Astrocyte of the cerebellum (primary cell): ENCODE results near the gene CEP131.

Experiments used
- DNase-seq: peaks from one replicate; pipeline ENCODE4 v3.0.0-alpha.2; 2011; ENCODE audit warnings: low read depth
- H3K4me3 ChIP-seq: 2 replicates; pipeline ENCODE4 v1.5.1; 2011; ENCODE audit warnings: mild to moderate bottlenecking, low read depth, low read length, moderate library complexity
- CTCF ChIP-seq: IDR thresholded peaks from 2 replicates; pipeline ENCODE4 v1.5.1; 2012; ENCODE audit warnings: low read length, low read depth, moderate library complexity, mild to moderate bottlenecking; ENCODE audit errors: missing control alignments
- in situ Hi-C: cut with HindIII; loops from 2 replicates; pipeline ENCODE4 v1.10.0; 2017; ENCODE audit warnings: low sequenced_read_pairs

CEP131 gene

DNA sequence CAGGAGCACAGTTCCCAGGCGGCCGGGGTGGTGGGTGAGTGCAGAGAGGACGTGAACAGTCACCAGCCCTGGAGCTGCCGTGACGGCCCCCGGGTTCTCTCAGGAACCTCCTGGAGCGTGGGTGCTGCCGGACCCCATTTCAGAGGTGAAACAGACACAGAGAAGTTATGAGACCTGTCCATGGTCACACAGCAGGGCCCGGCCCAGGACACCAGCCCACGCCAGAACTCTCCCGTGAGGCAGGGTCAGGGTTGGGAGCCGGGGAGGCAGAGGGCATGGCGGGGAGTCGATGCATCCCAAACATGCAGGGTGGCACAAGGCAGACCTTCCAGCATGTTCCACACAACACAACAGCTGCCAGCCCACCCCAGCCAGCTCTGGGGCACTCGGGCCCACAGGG is 61.2 kb downstream of the CEP131 start:
- in situ Hi-C loops: no loop called here
- DNase-seq: no peak
- no peak for TF ChIP-seq CTCF
- H3K4me3 ChIP-seq: no peak overlapping the region

DNA sequence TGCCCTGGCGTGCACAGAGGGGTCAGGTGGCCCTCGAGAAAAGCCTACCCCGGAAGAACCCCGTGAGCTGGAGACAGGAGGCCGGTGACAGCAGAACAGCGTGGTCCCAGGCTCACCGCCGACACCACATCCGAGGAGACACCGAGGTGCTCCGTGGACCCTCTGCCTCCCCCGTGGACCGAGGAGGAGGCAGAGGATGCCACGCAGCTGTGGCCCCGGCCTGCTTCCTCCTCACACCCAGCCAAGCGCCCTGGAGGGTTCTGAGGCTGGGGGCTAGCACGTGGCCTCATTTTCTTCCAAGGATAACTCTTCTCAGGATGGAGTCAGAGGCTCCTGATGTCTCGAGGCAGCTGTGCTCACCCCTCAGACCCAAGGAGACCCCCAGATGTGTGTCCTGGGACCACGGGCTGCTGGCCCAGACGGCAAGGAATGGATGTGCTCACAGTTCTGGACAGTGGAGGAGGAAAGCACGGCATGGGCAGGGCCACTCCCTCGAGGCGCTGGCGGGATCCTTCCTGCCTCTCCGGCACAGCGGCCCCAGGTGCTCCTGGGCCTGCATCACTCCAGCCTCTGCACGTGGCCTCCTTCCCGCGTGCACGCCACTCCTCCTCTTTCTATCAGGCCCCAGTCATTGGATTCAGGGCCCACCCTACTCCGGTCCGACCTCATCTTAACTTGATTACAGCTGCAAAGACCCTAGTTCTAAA is 61.9 kb downstream of the CEP131 start:
- TF ChIP-seq CTCF: no peak
- H3K4me3 ChIP-seq: no peak overlapping the region
- no peak for DNase-seq
- in situ Hi-C loops: no loop called here

DNA sequence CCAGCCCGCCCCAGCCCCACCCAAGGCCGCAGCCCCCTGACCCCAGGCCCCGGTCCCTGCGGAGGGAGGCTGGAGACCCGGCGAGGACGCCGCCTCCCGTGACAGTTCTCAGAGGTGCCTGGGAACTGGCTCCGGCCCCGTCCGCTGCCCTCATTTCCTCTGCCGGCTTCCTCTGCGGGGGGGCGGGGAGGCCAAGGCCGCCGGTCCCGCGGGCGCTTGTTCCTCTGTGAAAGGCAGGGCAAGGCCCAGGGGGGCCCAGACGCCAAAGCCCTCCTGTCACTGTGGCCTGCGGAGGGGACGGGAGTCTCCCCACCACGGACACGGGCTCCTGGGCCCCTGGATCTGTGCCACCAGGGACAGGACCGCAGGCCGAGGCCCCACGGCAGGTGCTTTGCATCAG is 62.5 kb downstream of the CEP131 start:
- TF ChIP-seq CTCF: no peak
- no peak for DNase-seq

DNA sequence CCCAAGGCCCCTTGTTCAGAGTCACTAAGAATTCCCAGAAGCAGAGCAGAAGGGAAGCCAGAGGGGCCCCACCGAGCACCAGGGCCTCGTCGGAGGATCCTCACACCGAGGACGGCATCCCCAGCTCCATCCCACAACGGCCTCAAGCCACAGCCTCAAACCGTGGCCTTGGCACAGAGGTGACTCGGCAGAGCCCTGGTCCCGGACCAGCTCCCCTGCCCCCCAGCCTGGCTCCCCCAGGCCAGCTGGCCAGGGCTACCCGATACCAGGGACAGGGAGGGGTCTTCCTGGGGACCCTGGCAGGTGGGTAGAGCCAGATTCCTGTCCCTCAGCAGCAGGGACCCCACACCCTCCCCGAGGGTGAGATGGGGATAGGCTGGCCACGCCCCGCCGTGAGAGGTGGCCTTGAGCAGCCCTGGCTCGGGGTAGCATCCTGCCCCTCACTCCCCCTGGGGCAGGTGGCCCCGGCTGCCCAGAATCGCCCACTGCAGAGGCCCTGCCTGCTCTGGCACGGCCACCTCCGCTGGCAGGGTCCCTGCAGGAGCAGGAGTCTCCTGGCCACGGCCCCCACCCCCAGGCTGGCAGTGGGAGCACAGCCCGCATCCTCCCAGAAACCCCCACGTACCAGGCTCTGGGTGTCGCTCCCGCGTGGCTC is 63.0 kb downstream of the CEP131 start:
- in situ Hi-C loops: no loop called here
- DNase-seq: no peak
- no peak for TF ChIP-seq CTCF
- no peak overlapping the region for H3K4me3 ChIP-seq

More for the DNA sequence above, 62.5 kb downstream of the CEP131 start:
- in situ Hi-C loops: no loop called here
- H3K4me3 ChIP-seq: no peak overlapping the region

GRCh38 chr17:81158688-81159590 is 63.8 kb downstream of the CEP131 start:
- TF ChIP-seq CTCF: no peak
- in situ Hi-C loops: no loop called here

DNA sequence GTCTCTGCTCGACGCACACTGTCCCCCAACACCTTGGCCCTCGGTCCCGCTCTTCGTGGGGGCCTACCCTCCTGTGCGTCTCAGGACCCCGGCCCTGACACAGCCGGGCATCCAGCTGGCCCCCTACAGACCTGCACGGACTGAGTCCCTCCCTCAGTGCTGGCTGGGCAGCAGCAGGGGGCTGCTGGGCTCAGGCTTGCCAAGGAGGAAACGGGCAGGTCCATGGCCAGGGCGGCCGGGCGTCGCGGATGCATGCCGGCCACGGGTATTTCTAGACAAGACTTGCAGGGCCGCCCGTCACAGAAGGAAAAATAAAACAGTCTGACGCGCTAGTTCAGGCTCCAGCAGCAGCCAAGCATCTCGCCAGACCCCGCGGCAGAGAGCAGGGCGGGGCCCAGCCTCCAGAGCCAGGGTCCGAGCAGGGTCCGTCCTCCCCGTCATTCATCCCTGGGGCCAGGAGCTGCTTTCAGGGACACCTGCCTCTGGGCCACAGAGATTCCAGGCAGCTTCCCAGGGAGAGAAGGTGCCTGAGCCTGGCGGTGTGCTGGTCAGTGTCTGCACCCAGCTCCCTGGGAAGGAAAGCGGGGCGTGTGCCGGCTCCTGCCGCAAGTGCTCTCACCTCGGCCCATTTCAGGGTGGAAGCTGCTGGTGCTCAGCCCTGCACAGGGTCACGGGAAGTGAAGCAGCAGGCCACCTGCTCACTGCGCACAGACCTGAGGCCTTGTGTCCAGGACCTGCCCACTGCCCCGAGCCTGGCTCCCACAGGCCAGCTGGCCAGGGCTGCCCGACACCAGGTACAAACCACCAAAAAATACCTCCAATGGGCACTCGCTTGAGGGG is 64.7 kb downstream of the CEP131 start:
- no peak for DNase-seq
- in situ Hi-C loops: no loop called here
- no peak overlapping the region for H3K4me3 ChIP-seq
- no peak for TF ChIP-seq CTCF

More at GRCh38 chr17:81158688-81159590, 63.8 kb downstream of the CEP131 start:
- no peak for DNase-seq
- H3K4me3 ChIP-seq: no peak overlapping the region
